ENCODE data around the gene IL10RA.

DNA sequence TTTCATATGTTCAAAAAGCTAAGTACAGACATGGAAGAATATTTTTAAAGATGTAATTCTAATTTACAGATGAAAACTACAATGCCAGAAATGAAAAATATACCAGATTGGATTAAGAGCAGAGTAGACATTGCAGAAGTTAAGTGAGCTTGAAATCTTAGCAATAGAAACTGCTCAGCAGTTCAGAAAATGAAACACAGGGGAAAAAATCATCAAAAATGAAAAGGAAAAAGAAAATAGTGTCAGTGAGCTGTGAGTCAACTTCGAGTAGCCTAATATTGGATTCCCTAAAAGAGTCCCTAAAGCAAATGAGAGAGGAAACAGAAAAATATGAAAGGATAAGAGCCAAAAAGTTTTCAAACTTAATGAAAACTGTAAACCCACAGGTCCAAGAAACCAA lies 25.8 kb upstream of the IL10RA start:
- TF ChIP-seq, protein P1, sequence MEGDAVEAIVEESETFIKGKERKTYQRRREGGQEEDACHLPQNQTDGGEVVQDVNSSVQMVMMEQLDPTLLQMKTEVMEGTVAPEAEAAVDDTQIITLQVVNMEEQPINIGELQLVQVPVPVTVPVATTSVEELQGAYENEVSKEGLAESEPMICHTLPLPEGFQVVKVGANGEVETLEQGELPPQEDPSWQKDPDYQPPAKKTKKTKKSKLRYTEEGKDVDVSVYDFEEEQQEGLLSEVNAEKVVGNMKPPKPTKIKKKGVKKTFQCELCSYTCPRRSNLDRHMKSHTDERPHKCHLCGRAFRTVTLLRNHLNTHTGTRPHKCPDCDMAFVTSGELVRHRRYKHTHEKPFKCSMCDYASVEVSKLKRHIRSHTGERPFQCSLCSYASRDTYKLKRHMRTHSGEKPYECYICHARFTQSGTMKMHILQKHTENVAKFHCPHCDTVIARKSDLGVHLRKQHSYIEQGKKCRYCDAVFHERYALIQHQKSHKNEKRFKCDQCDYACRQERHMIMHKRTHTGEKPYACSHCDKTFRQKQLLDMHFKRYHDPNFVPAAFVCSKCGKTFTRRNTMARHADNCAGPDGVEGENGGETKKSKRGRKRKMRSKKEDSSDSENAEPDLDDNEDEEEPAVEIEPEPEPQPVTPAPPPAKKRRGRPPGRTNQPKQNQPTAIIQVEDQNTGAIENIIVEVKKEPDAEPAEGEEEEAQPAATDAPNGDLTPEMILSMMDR (IDR thresholded peaks at IDR 0.05), result no peak
- TF ChIP-seq POLR2A (IDR thresholded peaks at IDR 0.05), result no peak

Measured in Peyer's patch (tissue), 4 donors.